Endodermal cell (in vitro differentiated cells): ENCODE results near the gene PTP4A2. TPM values are rescaled to one million over a fixed set of nuclear protein-coding genes. Genes with fewer than 3 reads are reported as not detected.
"Not testable (repeated sequence)": the region's sequence is repeated elsewhere in the genome, so short reads cannot be mapped to it uniquely, and the experiment has no call there.

Source experiments
- DNase-seq: peaks from one replicate; pipeline ENCODE4 v3.0.0-alpha.2; 2017
- H3K27ac ChIP-seq: 2 replicates; pipeline ENCODE4 v1.5.1; 2013; ENCODE audit warnings: mild to moderate bottlenecking, low read depth, low read length, moderate library complexity
- H3K27me3 ChIP-seq: 2 replicates; pipeline ENCODE4 v1.6.1; 2013; ENCODE audit warnings: mild to moderate bottlenecking, low read length, moderate library complexity; ENCODE audit not compliant: insufficient read depth, control insufficient read depth, poor library complexity, severe bottlenecking
- H3K36me3 ChIP-seq: 2 replicates; pipeline ENCODE4 v1.7.0; 2013; ENCODE audit warnings: mild to moderate bottlenecking, low read length, moderate library complexity; ENCODE audit not compliant: control insufficient read depth, insufficient read depth
- H3K4me1 ChIP-seq: one replicate; pipeline ENCODE4 v1.7.0; 2013; ENCODE audit warnings: low read length; ENCODE audit not compliant: control insufficient read depth, insufficient read depth
- H3K4me3 ChIP-seq: 2 replicates; pipeline ENCODE4 v1.5.1; 2013; ENCODE audit warnings: mild to moderate bottlenecking, low read length, moderate library complexity
- H3K9ac ChIP-seq: 2 replicates; pipeline ENCODE4 v1.6.1; 2013; ENCODE audit warnings: mild to moderate bottlenecking, low read length, moderate library complexity; ENCODE audit not compliant: poor library complexity, severe bottlenecking; ENCODE audit errors: extremely low read depth
- H3K9me3 ChIP-seq: 2 replicates; pipeline ENCODE4 v1.6.1; 2013; ENCODE audit warnings: mild to moderate bottlenecking, low read length, moderate library complexity; ENCODE audit not compliant: control insufficient read depth
- H3K27ac Mint-ChIP-seq: 2 replicates; pipeline ENCODE4 v1.8.0; 2020; ENCODE audit warnings: mixed read lengths
- H3K27me3 Mint-ChIP-seq: 2 replicates; pipeline ENCODE4 v1.8.0; 2021; ENCODE audit warnings: mild to moderate bottlenecking, mixed read lengths; ENCODE audit not compliant: insufficient read depth
- H3K36me3 Mint-ChIP-seq: 2 replicates; pipeline ENCODE4 v1.8.0; 2020; ENCODE audit warnings: low read depth, mixed read lengths
- H3K4me1 Mint-ChIP-seq: 2 replicates; pipeline ENCODE4 v1.8.0; 2020; ENCODE audit warnings: mixed read lengths
- H3K4me3 Mint-ChIP-seq: 2 replicates; pipeline ENCODE4 v1.8.0; 2020; ENCODE audit warnings: mild to moderate bottlenecking, moderate library complexity, mixed read lengths
- H3K9me3 Mint-ChIP-seq: 2 replicates; pipeline ENCODE4 v1.8.0; 2020; ENCODE audit warnings: mild to moderate bottlenecking, mixed read lengths
- WGBS, 2 experiments: methylation state at CpG; one replicate each; pipeline versions ENCODE4 v1.1.5 to v1.1.7; 2013; ENCODE audit warnings: missing lambda C conversion rate in 2 of 2, mixed read lengths in 1 of 2; ENCODE audit not compliant: insufficient coverage in 1 of 2, insufficient read length in 1 of 2; 5-methylcytosine and 5-hydroxymethylcytosine counted together
- total RNA-seq, 2 donors: library from RNA; stranded (reverse); fragmentation: NEBNext Ultra II Directional in 1 of 2; extraction: Animal tissue kit (Norgen Biotek cat#: 25700) in 1 of 2; gene quantifications; 2 replicates in 1 of 2; 3 replicates in 1 of 2; pipeline ENCODE4 v1.2.1, GENCODE V29; 2021
- TF ChIP-seq, protein P1 (sequence below): fragments of 200-600 bp; sonication (generic); conservative IDR thresholded peaks from 2 replicates; pipeline ENCODE4 v1.5.0; 2021; ENCODE audit warnings: antibody characterized with exemption, mild to moderate bottlenecking

PTP4A2 gene
- total RNA-seq, 2 donors from 2014 or later = 211 TPM

DNA sequence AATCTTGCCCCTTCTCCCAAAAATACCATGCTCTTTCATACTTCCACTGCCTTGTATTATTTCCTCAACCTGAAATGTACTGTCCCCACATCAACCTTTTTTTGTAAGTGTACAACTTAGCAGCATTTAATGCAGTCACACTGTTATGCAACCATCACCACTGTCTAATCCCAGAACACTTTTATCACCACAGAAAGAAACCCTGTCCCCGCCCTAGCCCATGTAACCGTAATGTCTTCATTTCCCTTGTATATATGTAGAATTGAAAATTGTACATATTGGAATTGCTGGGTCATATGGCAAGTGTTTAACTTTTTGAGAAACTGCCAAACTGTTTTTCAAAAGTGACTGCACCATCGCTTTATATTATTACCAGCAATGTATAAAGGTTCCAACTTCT lies 37.4 kb downstream of the PTP4A2 start:
- no peak for DNase-seq
- no peaks in the 10 kb centered on the region for H3K4me1 Mint-ChIP-seq
- no peak overlapping the region for H3K4me3 Mint-ChIP-seq
- Histone ChIP-seq H3K9me3 (peaks cover 6% of the 10 kb centered on the region), H3K36me3 (peaks cover 11% of the 10 kb centered on the region), H3K9ac (no peak overlapping the region), H3K4me3 (no peak overlapping the region), H3K4me1 (no peaks in the 10 kb centered on the region), H3K27me3 (no peaks in the 10 kb centered on the region), H3K27ac (no peak overlapping the region)
- peaks cover 8% of the 10 kb centered on the region for H3K9me3 Mint-ChIP-seq
- peaks cover 1% of the 10 kb centered on the region for H3K36me3 Mint-ChIP-seq
- TF ChIP-seq, protein P1, sequence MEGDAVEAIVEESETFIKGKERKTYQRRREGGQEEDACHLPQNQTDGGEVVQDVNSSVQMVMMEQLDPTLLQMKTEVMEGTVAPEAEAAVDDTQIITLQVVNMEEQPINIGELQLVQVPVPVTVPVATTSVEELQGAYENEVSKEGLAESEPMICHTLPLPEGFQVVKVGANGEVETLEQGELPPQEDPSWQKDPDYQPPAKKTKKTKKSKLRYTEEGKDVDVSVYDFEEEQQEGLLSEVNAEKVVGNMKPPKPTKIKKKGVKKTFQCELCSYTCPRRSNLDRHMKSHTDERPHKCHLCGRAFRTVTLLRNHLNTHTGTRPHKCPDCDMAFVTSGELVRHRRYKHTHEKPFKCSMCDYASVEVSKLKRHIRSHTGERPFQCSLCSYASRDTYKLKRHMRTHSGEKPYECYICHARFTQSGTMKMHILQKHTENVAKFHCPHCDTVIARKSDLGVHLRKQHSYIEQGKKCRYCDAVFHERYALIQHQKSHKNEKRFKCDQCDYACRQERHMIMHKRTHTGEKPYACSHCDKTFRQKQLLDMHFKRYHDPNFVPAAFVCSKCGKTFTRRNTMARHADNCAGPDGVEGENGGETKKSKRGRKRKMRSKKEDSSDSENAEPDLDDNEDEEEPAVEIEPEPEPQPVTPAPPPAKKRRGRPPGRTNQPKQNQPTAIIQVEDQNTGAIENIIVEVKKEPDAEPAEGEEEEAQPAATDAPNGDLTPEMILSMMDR = no peak
- H3K27me3 Mint-ChIP-seq = no peaks in the 10 kb centered on the region
- 88 to 100% methylated on average over 1 to 3 of the region's 3 CpGs for whole genome bisulfite sequencing, 2 experiments
- no peak overlapping the region for H3K27ac Mint-ChIP-seq

DNA sequence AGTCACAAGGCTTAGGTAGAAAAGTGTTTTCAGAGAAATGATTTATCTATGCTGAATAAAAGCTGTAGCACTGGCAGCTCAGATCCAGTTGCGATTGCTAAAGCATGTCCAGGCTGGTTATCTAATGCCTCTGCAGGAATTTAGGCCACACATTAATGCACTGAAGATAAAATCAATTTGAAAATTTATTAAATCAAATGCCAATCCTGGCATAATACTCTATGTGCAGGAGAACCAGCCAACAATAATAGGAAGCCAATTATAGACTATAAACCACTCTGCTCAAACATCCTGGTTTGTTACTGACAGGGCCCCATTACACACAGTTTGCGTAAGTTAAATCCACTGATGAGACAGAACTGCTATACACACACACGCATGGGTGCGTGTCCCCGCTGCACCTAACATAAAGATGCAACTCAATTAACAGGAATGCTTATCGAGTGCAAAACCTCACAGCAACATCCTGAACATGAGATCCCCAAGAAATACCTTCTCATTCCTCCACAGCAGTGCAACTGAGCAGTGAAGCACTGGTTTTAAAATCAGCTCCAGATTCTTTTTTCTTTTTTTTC lies 40.6 kb downstream of the PTP4A2 start:
- Histone ChIP-seq H3K27me3 (no peaks in the 10 kb centered on the region), H3K4me1 (no peaks in the 10 kb centered on the region), H3K9me3 (peaks cover 6% of the 10 kb centered on the region), H3K4me3 (no peak overlapping the region), H3K36me3 (no peaks in the 10 kb centered on the region), H3K9ac (no peak overlapping the region), H3K27ac (no peak overlapping the region)
- Mint-ChIP-seq H3K27ac (no peak overlapping the region), H3K36me3 (no peaks in the 10 kb centered on the region), H3K4me3 (no peak overlapping the region), H3K27me3 (no peaks in the 10 kb centered on the region), H3K9me3 (peaks cover 13% of the 10 kb centered on the region), H3K4me1 (no peaks in the 10 kb centered on the region)
- TF ChIP-seq, protein P1 = no peak
- no peak for DNase-seq
- 96 to 100% methylated on average over 5 to 6 of the region's 6 CpGs for WGBS, 2 experiments

DNA sequence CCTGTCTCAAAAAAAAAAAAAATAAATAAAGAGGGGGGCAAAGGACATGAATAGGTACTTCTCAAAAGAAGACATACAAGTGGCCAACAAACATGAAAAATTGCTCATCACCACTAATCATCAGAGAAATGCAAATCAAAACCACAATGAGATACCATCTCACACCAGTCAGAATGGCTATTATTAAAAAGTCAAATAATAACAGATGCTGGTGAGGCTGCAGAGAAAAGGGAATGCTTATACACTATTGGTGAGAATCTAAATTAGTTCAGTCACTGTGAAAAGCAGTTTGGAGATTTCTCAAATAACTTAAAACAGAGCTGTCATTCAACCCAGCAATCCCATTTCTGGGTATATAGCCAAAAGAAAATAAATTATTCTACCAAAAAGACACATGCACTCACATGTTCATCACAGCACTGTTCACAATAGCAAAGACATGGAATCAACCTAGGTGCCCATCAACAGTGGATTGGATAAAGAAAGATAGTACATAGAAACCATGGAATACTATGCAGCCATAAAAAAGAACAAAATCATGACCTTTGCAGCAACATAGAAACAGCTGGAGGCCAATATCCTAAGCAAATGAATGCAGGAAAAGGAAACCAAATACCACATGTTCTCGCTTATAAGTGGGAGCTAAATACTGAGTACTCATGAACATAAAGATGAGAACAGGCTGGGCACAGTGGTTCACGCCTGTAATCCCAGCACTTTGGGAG lies 42.5 kb downstream of the PTP4A2 start:
- 97 to 100% methylated on average over 2 of the region's 2 CpGs for WGBS, 2 experiments
- H3K27me3 ChIP-seq = not testable (repeated sequence)

More for the DNA sequence above, 42.5 kb downstream of the PTP4A2 start:
- H3K4me1 Mint-ChIP-seq, H3K27me3 Mint-ChIP-seq, H3K9me3 ChIP-seq, H3K36me3 ChIP-seq, H3K36me3 Mint-ChIP-seq, DNase-seq, H3K4me1 ChIP-seq, H3K4me3 ChIP-seq, H3K27ac Mint-ChIP-seq, H3K9ac ChIP-seq, H3K27ac ChIP-seq, H3K4me3 Mint-ChIP-seq, H3K9me3 Mint-ChIP-seq: not testable (repeated sequence)
